ENCODE data around the gene RIPPLY1.

The RIPPLY1 gene

GRCh38 chrX:106917830-106918500, 14.8 kb upstream of the RIPPLY1 start (continued):
- TF ChIP-seq PATZ1 (CRISPR knock-in tag; IDR thresholded peaks at IDR 0.05; ENCODE audit: borderline replicate concordance) (no peak), ZFP3 (CRISPR knock-in tag; IDR thresholded peaks at IDR 0.05) (no peak), ESRRG (CRISPR knock-in tag; IDR thresholded peaks at IDR 0.05) (no peak), GLIS3 (CRISPR knock-in tag; IDR thresholded peaks at IDR 0.05) (no peak), ZNF565 (CRISPR knock-in tag; conservative IDR thresholded peaks at IDR 0.05; ENCODE audit: low read depth) (no peak)

GRCh38 chrX:106912864-106913263, 9.7 kb upstream of the RIPPLY1 start:
- no peak for TF ChIP-seq ZFP30 (CRISPR knock-in tag; IDR thresholded peaks at IDR 0.05)
- ATAC-seq, result no peak

- TF ChIP-seq OSR1 (CRISPR knock-in tag; IDR thresholded peaks at IDR 0.05) (no peak), CSRNP3 (CRISPR knock-in tag; IDR thresholded peaks at IDR 0.05) (no peak), GLIS3 (CRISPR knock-in tag; IDR thresholded peaks at IDR 0.05) (no peak), PATZ1 (CRISPR knock-in tag; IDR thresholded peaks at IDR 0.05; ENCODE audit: borderline replicate concordance) (no peak), ZFP3 (CRISPR knock-in tag; IDR thresholded peaks at IDR 0.05) (no peak), ZNF70 (CRISPR knock-in tag; IDR thresholded peaks at IDR 0.05) (no peak), BACH2 (CRISPR knock-in tag; IDR thresholded peaks at IDR 0.05; ENCODE audit: borderline replicate concordance) (no peak)
- no peak for ATAC-seq
These were observed 3.2 kb upstream of the RIPPLY1 start for GRCh38 chrX:106906361-106906760.

GRCh38 chrX:106905064-106905708, 2.0 kb upstream of the RIPPLY1 start:
- TF ChIP-seq ARNTL (CRISPR knock-in tag; IDR thresholded peaks at IDR 0.05; ENCODE audit: borderline replicate concordance, low read depth), result no peak
- ATAC-seq, result no peak

- TF ChIP-seq ESRRG (CRISPR knock-in tag; IDR thresholded peaks at IDR 0.05), result no peak
- no peak for ATAC-seq
These were observed 851 bp upstream of the RIPPLY1 start for GRCh38 chrX:106903856-106904528.

GRCh38 chrX:106902684-106903083, 457 bp downstream of the RIPPLY1 start:
- TF ChIP-seq CSRNP3 (CRISPR knock-in tag; IDR thresholded peaks at IDR 0.05), result no peak
- TF ChIP-seq ARNTL (CRISPR knock-in tag; IDR thresholded peaks at IDR 0.05; ENCODE audit: borderline replicate concordance, low read depth), result no peak
- no peak for TF ChIP-seq ZNF70 (CRISPR knock-in tag; IDR thresholded peaks at IDR 0.05)
- TF ChIP-seq OSR1 (CRISPR knock-in tag; IDR thresholded peaks at IDR 0.05), result no peak
- TF ChIP-seq SNAI2 (CRISPR knock-in tag; IDR thresholded peaks at IDR 0.05), result no peak
- TF ChIP-seq RARB (CRISPR knock-in tag; IDR thresholded peaks at IDR 0.05), result no peak
- ATAC-seq, result no peak

- ATAC-seq, result no peak
- TF ChIP-seq TOX (CRISPR knock-in tag; IDR thresholded peaks at IDR 0.05; ENCODE audit: borderline replicate concordance), result no peak
- no peak for TF ChIP-seq ISL1 (CRISPR knock-in tag; IDR thresholded peaks at IDR 0.05)
- TF ChIP-seq TSHZ2 (CRISPR knock-in tag; IDR thresholded peaks at IDR 0.05), result no peak
- no peak for TF ChIP-seq CREB5 (CRISPR knock-in tag; IDR thresholded peaks at IDR 0.05; ENCODE audit: low read depth)
- TF ChIP-seq ZFP3 (CRISPR knock-in tag; IDR thresholded peaks at IDR 0.05), result no peak
These were observed 1.3 kb downstream of the RIPPLY1 start for GRCh38 chrX:106901781-106902219.
